T-helper 1 cell treated with Interleukin-12 subunit alpha and Interleukin-12 subunit beta and Interleukin-4 antibody, amounts not matched to agents 30 μg/mL and 1 μg/mL, for 36 hours (primary cell): ENCODE data around the gene DRAM2.
A peak's percentile ranks its signal among the peaks of the same experiment; 100 is the strongest.

ENCODE experiments used
- H3K27ac Mint-ChIP-seq: one replicate; pipeline ENCODE4 v1.8.0; 2021; ENCODE audit warnings: mild to moderate bottlenecking, mixed read lengths
- H3K27me3 Mint-ChIP-seq: one replicate; pipeline ENCODE4 v1.8.0; 2021; ENCODE audit warnings: low read depth, mixed read lengths
- H3K36me3 Mint-ChIP-seq: one replicate; pipeline ENCODE4 v1.8.0; 2021; ENCODE audit warnings: low read depth, mixed read lengths
- H3K4me1 Mint-ChIP-seq: one replicate; pipeline ENCODE4 v1.8.0; 2021; ENCODE audit warnings: low read depth, mixed read lengths
- H3K4me3 Mint-ChIP-seq: one replicate; pipeline ENCODE4 v1.8.0; 2021; ENCODE audit warnings: mild to moderate bottlenecking, moderate library complexity, mixed read lengths
- H3K9me3 Mint-ChIP-seq: one replicate; pipeline ENCODE4 v1.8.0; 2021; ENCODE audit warnings: mixed read lengths

The DRAM2 gene

DNA sequence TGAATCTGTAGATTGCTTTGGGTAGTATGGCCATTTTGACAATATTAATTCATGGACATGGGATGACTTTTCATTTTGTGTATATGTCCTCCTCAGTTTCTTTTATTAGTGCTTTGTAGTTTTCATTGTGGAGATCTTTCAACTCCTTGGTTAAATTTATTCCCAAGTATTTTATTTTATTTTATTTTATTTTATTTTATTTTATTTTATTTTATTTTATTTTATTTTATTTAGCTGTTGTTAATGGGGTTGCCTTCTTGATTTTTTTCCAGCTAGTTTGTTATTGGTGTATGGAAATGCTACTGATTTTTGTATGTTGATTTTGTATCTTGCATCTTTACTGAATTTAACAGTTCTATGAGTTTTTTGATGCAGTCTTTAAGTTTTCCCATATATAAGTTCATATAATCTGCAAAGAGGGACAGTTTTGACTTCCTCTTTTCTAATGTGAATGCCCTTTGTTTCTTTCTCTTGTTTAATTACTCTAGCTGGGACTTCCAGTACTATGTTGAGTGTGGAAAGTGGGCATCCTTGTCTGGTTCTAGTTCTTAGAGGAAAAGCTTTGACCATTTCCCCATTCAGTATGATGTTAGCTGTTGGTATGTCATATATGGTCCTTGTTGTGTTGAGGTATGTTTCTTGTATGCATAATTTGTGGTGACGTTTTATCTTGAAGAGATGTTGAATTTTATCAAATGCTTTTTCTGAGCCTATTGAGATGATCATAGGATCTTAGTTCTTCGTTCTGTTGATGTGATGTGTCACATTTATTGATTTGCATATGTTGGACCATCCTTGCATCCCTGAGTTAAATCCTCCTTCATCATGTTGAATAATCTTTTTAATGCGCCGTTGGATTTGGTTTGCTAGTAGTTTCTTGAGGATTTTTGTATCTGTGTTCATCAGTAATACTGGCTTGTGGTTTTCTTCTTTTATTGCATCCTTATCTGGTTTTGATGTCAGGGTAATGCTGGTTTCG lies 14.4 kb upstream of the DRAM2 start:
- H3K4me1 Mint-ChIP-seq = peaks cover 41% of the 10 kb centered on the region
- no peak overlapping the region for H3K4me3 Mint-ChIP-seq
- H3K27ac Mint-ChIP-seq = no peak overlapping the region
- no peaks in the 10 kb centered on the region for H3K9me3 Mint-ChIP-seq
- H3K36me3 Mint-ChIP-seq = peaks cover 61% of the 10 kb centered on the region
- H3K27me3 Mint-ChIP-seq = no peaks in the 10 kb centered on the region

- no peak overlapping the region for H3K27ac Mint-ChIP-seq
- peaks cover 62% of the 10 kb centered on the region for H3K36me3 Mint-ChIP-seq
- H3K9me3 Mint-ChIP-seq = no peaks in the 10 kb centered on the region
- peaks cover 44% of the 10 kb centered on the region for H3K4me1 Mint-ChIP-seq
- no peak overlapping the region for H3K4me3 Mint-ChIP-seq
- H3K27me3 Mint-ChIP-seq = no peaks in the 10 kb centered on the region
Observed at GRCh38 chr1:111151838-111152237, 11.9 kb upstream of the DRAM2 start.

GRCh38 chr1:111148376-111148881 lies 8.5 kb upstream of the DRAM2 start:
- Mint-ChIP-seq H3K4me1 (peaks cover 40% of the 10 kb centered on the region), H3K9me3 (no peaks in the 10 kb centered on the region), H3K36me3 (peaks cover 47% of the 10 kb centered on the region), H3K27ac (no peak overlapping the region), H3K27me3 (no peaks in the 10 kb centered on the region), H3K4me3 (no peak overlapping the region)

- Mint-ChIP-seq H3K36me3 (peaks cover 42% of the 10 kb centered on the region), H3K9me3 (no peaks in the 10 kb centered on the region), H3K4me1 (peaks cover 39% of the 10 kb centered on the region), H3K4me3 (no peak overlapping the region), H3K27ac (no peak overlapping the region), H3K27me3 (no peaks in the 10 kb centered on the region)
Observed at GRCh38 chr1:111147948-111148347, 8.1 kb upstream of the DRAM2 start.

DNA sequence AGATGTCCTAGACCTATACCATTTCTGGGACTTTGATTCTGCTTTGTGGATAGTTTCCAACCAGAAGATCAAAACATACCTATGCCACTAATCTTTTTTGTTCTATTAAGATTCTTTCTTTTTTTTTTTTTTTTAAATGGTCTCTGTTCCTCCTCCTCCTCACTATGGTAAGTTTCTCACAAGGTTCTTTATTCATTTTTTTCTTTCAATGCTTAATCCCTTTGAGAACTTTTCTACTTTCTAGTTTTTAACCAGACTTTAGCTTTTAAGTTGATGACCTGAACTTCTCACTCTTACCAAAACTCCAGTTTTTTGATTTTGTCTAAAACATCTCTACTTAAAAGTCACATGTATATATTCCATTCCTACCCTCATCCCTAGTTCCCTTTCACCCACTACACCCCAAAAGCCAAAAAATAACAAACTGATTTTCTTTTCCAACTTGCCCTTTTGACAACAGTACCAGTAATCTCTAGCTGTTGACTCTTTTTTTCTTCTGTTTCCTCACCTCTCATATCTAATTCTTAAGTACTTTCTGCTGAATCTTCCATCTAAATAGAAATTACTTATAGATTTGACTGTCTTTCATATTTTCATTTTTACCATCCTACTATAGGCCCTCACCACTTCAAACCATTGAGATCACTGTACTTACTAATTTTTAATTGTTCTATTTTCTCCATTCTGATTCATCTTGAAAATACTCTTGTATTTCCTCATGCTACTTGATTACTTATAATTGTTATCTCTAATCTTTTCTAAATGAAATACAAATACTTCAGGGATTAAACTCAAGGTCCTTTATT lies 6.3 kb upstream of the DRAM2 start:
- Mint-ChIP-seq H3K27ac (no peak overlapping the region), H3K4me1 (peaks cover 34% of the 10 kb centered on the region), H3K9me3 (no peaks in the 10 kb centered on the region), H3K4me3 (no peak overlapping the region), H3K36me3 (peaks cover 29% of the 10 kb centered on the region), H3K27me3 (no peaks in the 10 kb centered on the region)

- Mint-ChIP-seq H3K36me3 (peaks cover 28% of the 10 kb centered on the region), H3K27me3 (no peaks in the 10 kb centered on the region), H3K27ac (no peak overlapping the region), H3K4me3 (no peak overlapping the region), H3K9me3 (no peaks in the 10 kb centered on the region), H3K4me1 (peaks cover 37% of the 10 kb centered on the region)
Observed at GRCh38 chr1:111145542-111145941, 5.6 kb upstream of the DRAM2 start.

GRCh38 chr1:111142356-111142975 lies 2.6 kb upstream of the DRAM2 start:
- Mint-ChIP-seq H3K27me3 (no peaks in the 10 kb centered on the region), H3K4me3 (no peak overlapping the region)

GRCh38 chr1:111141245-111142220 lies 1.6 kb upstream of the DRAM2 start:
- Mint-ChIP-seq H3K4me3 (peak overlapping the region; percentile 100), H3K27ac (no peak overlapping the region), H3K9me3 (no peaks in the 10 kb centered on the region), H3K27me3 (no peaks in the 10 kb centered on the region), H3K4me1 (peaks cover 36% of the 10 kb centered on the region), H3K36me3 (peaks cover 20% of the 10 kb centered on the region)

More at GRCh38 chr1:111142356-111142975, 2.6 kb upstream of the DRAM2 start:
- Mint-ChIP-seq H3K9me3 (no peaks in the 10 kb centered on the region), H3K27ac (no peak overlapping the region), H3K36me3 (peaks cover 19% of the 10 kb centered on the region), H3K4me1 (peaks cover 36% of the 10 kb centered on the region)

- Mint-ChIP-seq H3K4me1 (peaks cover 30% of the 10 kb centered on the region), H3K27ac (peak overlapping the region; percentile 32)
Observed at GRCh38 chr1:111140680-111140967, 731 bp upstream of the DRAM2 start.

GRCh38 chr1:111139324-111139955 lies 453 bp downstream of the DRAM2 start:
- Mint-ChIP-seq H3K36me3 (peaks cover 29% of the 10 kb centered on the region), H3K4me3 (peak overlapping the region; percentile 100), H3K27me3 (no peaks in the 10 kb centered on the region), H3K4me1 (peaks cover 33% of the 10 kb centered on the region), H3K27ac (peak overlapping the region; percentile 97), H3K9me3 (no peaks in the 10 kb centered on the region)

More at GRCh38 chr1:111140680-111140967, 731 bp upstream of the DRAM2 start:
- Mint-ChIP-seq H3K36me3 (peaks cover 22% of the 10 kb centered on the region), H3K4me3 (peak overlapping the region; percentile 100), H3K9me3 (no peaks in the 10 kb centered on the region), H3K27me3 (no peaks in the 10 kb centered on the region)

DNA sequence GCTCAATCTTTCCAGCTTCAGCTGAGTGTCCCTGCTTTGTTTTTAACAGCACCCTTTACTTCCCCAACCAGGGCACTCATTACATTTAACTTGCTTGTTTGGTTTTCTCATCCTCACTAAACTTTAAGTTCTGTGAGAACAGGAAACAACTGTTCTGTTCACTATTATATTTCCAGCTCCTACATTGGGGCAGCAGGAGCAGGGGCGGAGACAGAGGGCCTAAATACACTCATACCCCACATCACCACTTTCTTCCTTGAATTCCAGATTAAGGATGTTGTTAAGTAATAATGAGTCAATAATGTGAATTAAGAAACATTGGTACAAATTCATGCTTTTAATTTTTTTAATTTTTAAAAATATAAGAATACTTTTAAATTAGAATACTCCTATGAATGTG lies 6.0 kb downstream of the DRAM2 start:
- Mint-ChIP-seq H3K27ac (no peak overlapping the region), H3K4me3 (no peak overlapping the region), H3K4me1 (peaks cover 18% of the 10 kb centered on the region), H3K27me3 (no peaks in the 10 kb centered on the region), H3K9me3 (no peaks in the 10 kb centered on the region), H3K36me3 (peaks cover 42% of the 10 kb centered on the region)

DNA sequence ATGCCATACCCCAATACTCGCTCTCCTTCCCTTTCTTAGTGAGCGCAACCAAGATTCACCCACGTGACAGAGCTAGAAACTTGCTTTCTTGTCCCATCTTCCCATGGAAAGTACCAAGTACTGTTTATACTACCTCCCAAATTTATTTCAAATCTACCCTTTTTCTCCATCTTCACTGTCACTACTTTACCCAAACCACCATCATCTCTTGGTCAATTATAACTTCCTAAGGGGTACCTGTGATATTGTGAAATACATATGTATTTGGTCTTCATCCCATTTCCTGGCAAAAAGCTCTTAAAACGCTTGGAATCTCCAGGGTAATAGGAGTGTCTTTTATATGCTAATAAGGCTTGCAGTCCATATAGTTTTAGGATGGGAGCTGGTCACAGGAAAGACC lies 8.2 kb downstream of the DRAM2 start:
- peaks cover 26% of the 10 kb centered on the region for H3K4me1 Mint-ChIP-seq
- H3K9me3 Mint-ChIP-seq = no peaks in the 10 kb centered on the region
- no peaks in the 10 kb centered on the region for H3K27me3 Mint-ChIP-seq
- H3K4me3 Mint-ChIP-seq = no peak overlapping the region
- H3K36me3 Mint-ChIP-seq = peaks cover 47% of the 10 kb centered on the region
- H3K27ac Mint-ChIP-seq = no peak overlapping the region

- Mint-ChIP-seq H3K36me3 (peaks cover 35% of the 10 kb centered on the region), H3K27me3 (no peaks in the 10 kb centered on the region), H3K4me3 (no peak overlapping the region), H3K4me1 (peaks cover 23% of the 10 kb centered on the region), H3K27ac (peak overlapping the region; percentile 42), H3K9me3 (no peaks in the 10 kb centered on the region)
Observed at GRCh38 chr1:111129376-111129775, 10.5 kb downstream of the DRAM2 start.
